Mesenteric fat pad (tissue), 1 donor: Measurements from ENCODE around the gene RMRP. TPM values are rescaled to one million over a fixed set of nuclear protein-coding genes. Genes with fewer than 3 reads are reported as not detected.

Experiments used
- DNase-seq: peaks from one replicate; pipeline ENCODE4 v3.0.0-alpha.2; 2020; ENCODE audit warnings: low spot score
- microRNA-seq: library from miRNA; unstranded; fragments of <30 nt; microRNA quantifications from one replicate; pipeline ENCODE4 v1.2.0, GENCODE V29; 2020; ENCODE audit warnings: borderline number of aligned reads
- total RNA-seq: library from RNA; stranded (reverse); fragmentation: NEBNext Ultra II Directional; extraction: Animal tissue kit (Norgen Biotek cat#: 25700); gene quantifications from one replicate; pipeline ENCODE4 v1.2.1, GENCODE V29; 2021
- donor health status: DM: yes; HTN: yes; CAD: no.

The RMRP gene
- total RNA-seq, 1 donor from 2014 or later, result 19,106 TPM

DNA sequence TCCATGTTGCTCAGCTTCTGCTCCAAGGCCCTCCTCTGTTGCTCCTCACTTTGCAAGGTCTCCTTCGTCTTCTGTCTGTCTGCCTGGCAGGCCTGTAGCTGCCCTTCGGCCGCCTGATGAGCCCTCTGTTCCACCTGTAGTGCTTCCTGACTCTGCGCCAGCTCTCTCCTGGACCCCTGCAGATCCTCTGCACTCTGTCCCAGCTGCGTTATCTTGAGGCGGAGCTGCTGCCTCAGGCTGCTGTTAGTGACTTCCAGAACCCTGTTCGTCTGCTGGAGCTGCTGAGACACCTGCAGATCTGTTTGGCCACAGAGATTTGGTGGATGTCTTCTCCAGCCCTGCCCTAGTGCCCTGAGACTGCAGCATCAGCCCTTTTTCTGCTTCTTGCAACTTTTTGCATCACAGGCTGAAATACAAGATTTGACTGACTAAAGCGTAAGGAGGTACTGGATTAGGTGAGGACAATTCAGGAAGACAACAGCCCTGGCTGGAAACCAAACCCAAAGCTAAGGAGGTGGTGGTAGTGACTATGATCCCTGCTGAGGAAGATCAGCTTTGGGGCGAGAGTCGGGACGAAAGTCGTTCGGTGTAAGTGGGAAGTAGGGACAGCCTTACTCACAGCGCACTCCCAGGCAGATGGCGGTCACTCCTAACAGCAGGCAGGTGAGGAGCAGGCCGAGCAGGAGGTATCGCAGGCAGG is 41.7 kb downstream of the RMRP start:
- peak; percentile 67 for DNase-seq

DNA sequence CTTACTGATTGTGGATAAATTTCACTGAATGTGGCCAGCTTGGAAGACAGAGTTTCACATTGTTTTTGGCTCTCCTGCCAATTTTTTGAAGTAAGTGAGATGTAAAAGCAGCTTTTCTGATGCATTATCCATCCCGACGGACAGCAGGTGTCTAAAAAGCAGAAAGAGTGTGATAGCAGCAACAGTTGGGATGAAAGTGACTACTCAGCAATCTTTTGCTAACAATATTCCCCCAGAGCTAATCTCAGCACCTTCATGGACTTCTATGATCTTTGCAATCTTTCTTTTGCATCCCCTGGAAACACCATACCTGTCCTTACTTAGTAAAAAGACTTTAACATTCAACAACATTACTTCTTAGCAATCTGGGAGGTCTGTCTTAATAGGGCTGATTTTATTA is 45.0 kb downstream of the RMRP start:
- no peak for DNase-seq

DNA sequence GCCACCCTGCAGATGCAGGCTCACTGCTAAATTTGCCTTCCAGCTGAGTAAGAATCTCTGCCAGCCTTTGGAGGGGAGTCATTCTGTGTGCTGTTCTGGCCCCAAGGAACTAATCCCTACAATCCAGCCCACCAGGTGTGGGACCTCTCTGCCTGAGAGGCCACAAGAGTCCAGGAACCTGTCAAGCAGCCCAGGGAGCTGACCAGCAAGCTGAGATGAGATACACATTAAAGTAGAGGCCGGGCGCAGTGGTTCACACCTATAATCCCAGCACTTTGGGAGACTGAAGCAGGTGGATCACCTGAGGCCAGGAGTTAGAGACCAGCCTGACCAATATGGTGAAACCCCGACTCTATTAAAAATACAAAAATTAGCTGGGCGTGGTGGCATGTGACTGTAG is 45.8 kb downstream of the RMRP start:
- peak; percentile 37 for DNase-seq

DNA sequence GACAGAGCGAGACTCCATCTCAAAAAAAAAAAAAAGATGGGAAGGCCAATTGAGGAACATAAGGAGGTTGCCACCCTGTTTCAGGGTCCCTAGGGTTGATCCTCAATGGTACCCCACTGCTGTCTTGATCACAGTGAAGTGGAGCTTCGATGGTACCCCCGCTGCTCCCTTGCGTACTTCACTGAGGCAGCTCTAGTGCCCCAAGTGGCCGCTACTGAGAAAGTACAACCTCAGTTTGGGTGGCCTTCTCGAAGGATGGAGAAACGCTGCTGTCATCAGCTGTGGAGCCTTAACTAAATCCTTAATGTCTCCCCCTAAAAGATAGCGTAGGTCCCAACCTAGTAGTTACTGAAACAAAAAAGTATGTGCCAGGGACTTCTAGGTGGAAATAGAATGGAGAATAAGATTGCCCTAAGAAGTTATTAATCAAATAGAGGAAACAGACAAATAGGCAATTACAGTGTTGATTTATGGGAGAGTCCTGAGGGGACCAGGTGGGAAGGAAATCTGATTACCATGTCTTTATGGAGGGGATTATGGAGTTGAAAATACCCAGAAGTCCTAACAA is 46.5 kb downstream of the RMRP start:
- peak; percentile 75 for DNase-seq

DNA sequence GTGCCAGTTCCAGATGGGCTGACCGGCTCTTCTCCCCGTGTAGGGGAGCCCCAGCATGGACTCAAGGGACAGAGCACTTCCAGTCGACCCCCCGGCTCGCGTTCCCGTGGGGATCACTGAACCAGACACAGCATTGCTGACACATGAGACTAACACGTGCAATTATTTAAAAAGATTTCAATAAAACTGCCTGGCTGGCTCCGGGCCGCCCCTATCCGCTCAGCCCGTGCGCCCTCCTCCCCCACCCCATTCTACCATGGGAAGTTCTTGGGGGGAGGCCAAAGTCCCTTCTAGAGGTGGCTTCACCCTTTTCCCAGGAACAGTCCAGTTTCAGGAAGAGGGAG is 48.0 kb downstream of the RMRP start:
- DNase-seq, result peak; percentile 78

DNA sequence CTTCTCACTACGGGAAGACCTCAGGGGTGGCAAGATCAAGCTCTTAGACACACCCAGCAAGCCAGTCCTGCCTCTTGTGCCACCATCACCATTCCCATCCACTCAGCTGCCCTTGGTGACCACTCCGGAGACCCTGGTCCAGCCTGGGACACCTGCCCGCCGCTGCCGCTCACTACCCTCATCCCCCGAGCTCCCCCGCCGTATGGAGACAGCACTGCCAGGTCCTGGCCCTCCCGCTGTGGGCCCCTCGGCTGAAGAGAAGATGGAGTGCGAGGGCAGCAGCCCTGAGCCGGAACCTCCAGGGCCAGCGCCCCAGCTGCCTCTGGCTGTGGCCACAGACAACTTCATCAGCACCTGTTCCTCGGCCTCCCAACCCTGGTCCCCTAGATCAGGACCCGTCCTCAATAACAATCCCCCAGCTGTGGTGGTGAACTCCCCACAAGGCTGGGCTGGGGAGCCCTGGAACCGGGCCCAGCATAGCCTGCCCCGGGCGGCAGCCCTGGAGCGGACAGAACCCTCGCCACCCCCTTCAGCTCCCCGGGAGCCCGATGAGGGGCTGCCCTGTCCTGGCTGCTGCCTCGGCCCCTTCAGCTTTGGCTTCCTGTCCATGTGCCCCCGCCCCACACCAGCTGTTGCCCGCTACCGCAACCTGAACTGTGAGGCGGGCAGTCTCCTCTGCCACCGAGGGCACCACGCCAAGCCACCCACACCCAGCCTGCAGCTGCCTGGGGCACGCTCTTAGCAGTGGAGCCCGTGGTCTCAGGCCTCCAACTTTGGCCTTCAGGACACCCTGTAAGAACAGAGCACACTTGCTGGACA is 48.6 kb downstream of the RMRP start:
- peak; percentile 87 for DNase-seq

DNA sequence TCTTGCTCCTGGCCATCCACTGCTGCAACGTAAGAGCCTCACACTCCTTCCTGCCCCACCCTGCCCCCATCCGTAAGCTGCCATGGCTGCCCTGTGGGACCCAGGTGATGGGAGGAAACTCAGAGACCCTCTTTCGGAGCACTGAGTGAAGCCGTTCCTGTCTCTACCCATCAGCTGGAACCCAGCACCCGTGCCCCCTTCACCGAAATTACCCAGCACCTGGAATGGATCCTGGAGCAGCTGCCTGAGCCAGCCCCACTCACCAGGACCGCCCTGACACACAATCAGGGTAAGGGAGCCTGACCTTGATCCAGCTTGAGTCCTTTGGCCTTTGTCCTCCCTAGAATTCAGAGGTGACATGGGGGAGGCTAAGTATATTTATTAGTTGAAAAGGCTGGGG is 49.6 kb downstream of the RMRP start:
- DNase-seq, result peak; percentile 72

Small RNAs within 50 kb of the gene (microRNA-seq; reads per million reads assigned to microRNA genes)
- 4.4 reads per million for gene MIR4667

Other genes with a start within 250 kb of the RMRP start
- 40.2 TPM for gene RUSC2, start 167.9 kb downstream of the RMRP start, total RNA-seq
- 94.4 TPM for gene TESK1, start 52.8 kb downstream of the RMRP start, total RNA-seq
- 7.0 TPM for gene CD72, start 39.6 kb downstream of the RMRP start, total RNA-seq
- gene SIT1, start 7.1 kb downstream of the RMRP start, total RNA-seq, result 1.3 TPM
- 103 TPM for gene CCDC107, start 273 bp upstream of the RMRP start, total RNA-seq
- 0.58 TPM for gene ARHGEF39, start 7.2 kb upstream of the RMRP start, total RNA-seq
- gene CA9, start 15.9 kb upstream of the RMRP start, total RNA-seq, result not detected
- gene TPM2, start 31.9 kb upstream of the RMRP start, total RNA-seq, result 244 TPM
- gene TLN1, start 74.2 kb upstream of the RMRP start, total RNA-seq, result 622 TPM
- 42.5 TPM for gene CREB3, start 74.6 kb upstream of the RMRP start, total RNA-seq
- gene GBA2, start 91.2 kb upstream of the RMRP start, total RNA-seq, result 54.5 TPM
- gene RGP1, start 91.3 kb upstream of the RMRP start, total RNA-seq, result 25.0 TPM
- not detected for gene MSMP, start 96.3 kb upstream of the RMRP start, total RNA-seq
- gene NPR2, start 133.6 kb upstream of the RMRP start, total RNA-seq, result 23.2 TPM
- 0.61 TPM for gene SPAG8, start 154.2 kb upstream of the RMRP start, total RNA-seq
- 42.7 TPM for gene HINT2, start 157.0 kb upstream of the RMRP start, total RNA-seq
- gene FAM221B, start 170.7 kb upstream of the RMRP start, total RNA-seq, result not detected
- gene TMEM8B, start 171.2 kb upstream of the RMRP start, total RNA-seq, result 6.7 TPM
- not detected for gene OR13J1, start 212.4 kb upstream of the RMRP start, total RNA-seq
- gene HRCT1, start 248.2 kb upstream of the RMRP start, total RNA-seq, result 5.2 TPM